Muscle layer of duodenum (tissue), 2 donors: ENCODE measurements around the gene RANBP10.
"Not testable (repeated sequence)": the region's sequence is repeated elsewhere in the genome, so short reads cannot be mapped to it uniquely, and the experiment has no call there.

Experiments
- H3K27ac ChIP-seq: one replicate; pipeline ENCODE4 v1.7.0; 2013; ENCODE audit warnings: mild to moderate bottlenecking, low read length
- H3K27me3 ChIP-seq: one replicate; pipeline ENCODE4 v1.7.0; 2013; ENCODE audit warnings: low read depth, mild to moderate bottlenecking, control low read depth, low read length
- H3K36me3 ChIP-seq, 2 donors: one replicate each; pipeline ENCODE4 v1.7.0; 2013; ENCODE audit warnings: low read length in 2 of 2, control low read depth in 1 of 2, mild to moderate bottlenecking in 1 of 2; ENCODE audit not compliant: insufficient read depth in 2 of 2, control insufficient read depth in 1 of 2
- H3K4me1 ChIP-seq, 2 donors: one replicate each; pipeline ENCODE4 v1.7.0; 2013; ENCODE audit warnings: low read length in 2 of 2, mild to moderate bottlenecking in 2 of 2, control low read depth in 1 of 2, moderate library complexity in 1 of 2; ENCODE audit not compliant: insufficient read depth in 2 of 2, control insufficient read depth in 1 of 2
- H3K4me3 ChIP-seq, 2 donors: one replicate each; pipeline ENCODE4 v1.7.0; 2013; ENCODE audit warnings: low read length in 2 of 2, low read depth in 1 of 2, mild to moderate bottlenecking in 1 of 2
- H3K9me3 ChIP-seq, 2 donors: one replicate each; pipeline ENCODE4 v1.7.0; 2013; ENCODE audit warnings: low read length in 2 of 2, control low read depth in 1 of 2, mild to moderate bottlenecking in 1 of 2; ENCODE audit not compliant: control insufficient read depth in 1 of 2
- donor health status: healthy.

The RANBP10 gene

GRCh38 chr16:67704110-67704509, 102.2 kb downstream of the RANBP10 start:
- H3K9me3 ChIP-seq, result no peaks in the 10 kb centered on the region
- H3K27ac ChIP-seq, result no peak overlapping the region
- H3K4me3 ChIP-seq, result no peak overlapping the region
- no peaks in the 10 kb centered on the region for H3K27me3 ChIP-seq
- no peaks in the 10 kb centered on the region for H3K4me1 ChIP-seq
- H3K36me3 ChIP-seq, result no peaks in the 10 kb centered on the region

GRCh38 chr16:67703626-67704025, 102.7 kb downstream of the RANBP10 start:
- Histone ChIP-seq H3K36me3 (no peaks in the 10 kb centered on the region), H3K27me3 (no peaks in the 10 kb centered on the region), H3K9me3 (no peaks in the 10 kb centered on the region), H3K4me3 (no peak overlapping the region), H3K27ac (no peak overlapping the region), H3K4me1 (no peaks in the 10 kb centered on the region)

DNA sequence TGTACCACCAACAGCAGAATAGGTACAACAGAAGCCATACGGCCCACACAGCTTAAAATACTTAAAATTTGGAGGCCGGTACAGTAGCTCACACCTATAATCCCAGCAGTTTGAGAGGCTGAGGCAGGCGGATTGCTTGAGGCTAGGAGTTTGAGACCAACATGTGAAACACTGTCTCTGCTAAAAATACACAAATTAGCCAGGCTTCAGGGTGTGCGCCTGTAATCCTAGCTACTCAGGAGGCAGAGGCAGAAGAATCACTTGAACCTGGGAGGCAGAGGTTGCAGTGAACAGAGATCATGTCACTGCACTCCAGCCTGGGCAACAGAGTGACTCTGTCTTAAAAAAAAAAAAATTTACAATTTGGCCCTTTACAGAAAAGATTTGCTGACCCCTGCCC, 104.2 kb downstream of the RANBP10 start:
- Histone ChIP-seq H3K27me3 (no peaks in the 10 kb centered on the region), H3K36me3 (no peaks in the 10 kb centered on the region), H3K4me3 (no peak overlapping the region), H3K4me1 (no peaks in the 10 kb centered on the region), H3K9me3 (no peaks in the 10 kb centered on the region), H3K27ac (no peak overlapping the region)

DNA sequence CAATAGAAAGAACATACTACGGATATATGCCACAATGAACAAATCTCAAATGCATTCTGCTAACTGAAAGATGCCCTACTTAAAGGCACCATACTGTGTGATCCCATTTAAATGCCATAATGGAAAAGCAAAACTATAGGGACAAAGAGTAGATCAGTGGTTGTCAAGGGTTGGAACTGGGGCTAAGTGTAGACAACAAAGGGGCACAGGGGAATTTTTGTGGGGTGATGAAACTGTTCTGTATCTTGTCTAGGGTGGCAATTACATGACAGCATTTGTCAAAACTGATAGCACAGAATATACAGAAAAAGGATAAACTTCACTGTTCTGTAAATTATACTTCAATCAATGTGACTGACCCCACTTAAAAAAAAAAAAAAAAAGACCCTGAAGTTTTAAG, 104.9 kb downstream of the RANBP10 start:
- Histone ChIP-seq H3K9me3 (no peaks in the 10 kb centered on the region), H3K4me1 (no peaks in the 10 kb centered on the region)

DNA sequence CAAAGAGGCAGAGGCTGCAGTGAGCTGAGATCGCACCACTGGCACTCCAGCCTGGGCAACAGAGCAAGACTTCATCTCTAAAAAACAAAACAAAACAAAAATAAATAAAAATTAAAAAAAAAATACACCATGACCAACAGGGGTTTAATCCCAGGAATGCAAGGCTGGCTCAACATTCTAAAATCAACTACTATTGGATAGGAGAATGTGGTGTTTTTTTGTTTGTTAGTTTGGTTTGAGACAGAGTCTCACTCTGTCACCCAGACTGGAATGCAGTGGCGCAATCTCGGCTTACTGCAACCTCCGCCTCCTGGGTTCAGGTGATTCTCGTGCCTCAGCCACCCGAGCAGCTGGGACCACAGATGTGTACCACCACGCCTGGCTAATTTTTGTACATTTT, 107.1 kb downstream of the RANBP10 start:
- no peaks in the 10 kb centered on the region for H3K36me3 ChIP-seq
- no peaks in the 10 kb centered on the region for H3K9me3 ChIP-seq
- H3K4me3 ChIP-seq, result no peak overlapping the region
- H3K4me1 ChIP-seq, result no peaks in the 10 kb centered on the region
- no peaks in the 10 kb centered on the region for H3K27me3 ChIP-seq
- H3K27ac ChIP-seq, result no peak overlapping the region

More for the DNA sequence above, 104.9 kb downstream of the RANBP10 start:
- Histone ChIP-seq H3K4me3 (no peak overlapping the region), H3K27me3 (no peaks in the 10 kb centered on the region), H3K27ac (no peak overlapping the region), H3K36me3 (no peaks in the 10 kb centered on the region)

DNA sequence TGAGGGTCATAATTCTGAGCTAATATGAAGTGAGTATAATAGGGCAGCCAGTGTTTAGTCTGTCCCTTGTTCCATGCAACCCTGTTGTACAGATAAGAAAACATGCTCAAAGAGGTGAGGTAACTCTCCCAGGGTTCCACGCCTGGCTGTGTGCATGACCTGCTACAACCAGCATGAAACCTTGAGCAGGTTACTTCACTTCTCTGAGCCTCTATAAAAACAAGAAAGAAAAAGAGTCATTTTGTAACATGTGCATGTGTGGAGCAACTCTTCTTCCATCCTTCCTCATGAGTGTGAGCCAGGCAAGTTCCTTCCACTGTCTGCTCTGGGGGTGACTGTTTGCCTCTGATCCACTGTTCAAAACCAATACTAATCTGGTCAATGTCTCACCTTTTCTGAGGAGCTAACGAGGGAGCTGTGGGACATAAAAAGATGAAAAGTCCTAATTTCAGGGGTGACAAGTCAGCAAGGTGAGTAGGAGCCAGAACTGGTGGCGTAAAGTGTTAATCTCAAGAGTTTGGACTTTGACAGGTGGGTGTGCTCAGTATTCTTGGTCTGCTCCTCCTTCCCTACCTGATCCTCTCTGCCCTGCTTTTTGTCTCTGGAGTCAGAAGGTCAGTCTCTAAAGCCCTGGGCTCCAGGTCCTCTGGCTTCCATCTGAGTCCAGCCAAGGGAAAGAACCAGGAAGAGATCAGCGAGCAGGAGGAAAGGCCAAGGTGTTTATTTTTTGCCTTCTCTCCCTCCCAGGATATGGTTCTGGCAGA, 108.8 kb downstream of the RANBP10 start:
- Histone ChIP-seq H3K9me3 (no peaks in the 10 kb centered on the region), H3K4me1 (no peaks in the 10 kb centered on the region), H3K27me3 (no peaks in the 10 kb centered on the region), H3K4me3 (no peak overlapping the region), H3K36me3 (no peaks in the 10 kb centered on the region), H3K27ac (no peak overlapping the region)

DNA sequence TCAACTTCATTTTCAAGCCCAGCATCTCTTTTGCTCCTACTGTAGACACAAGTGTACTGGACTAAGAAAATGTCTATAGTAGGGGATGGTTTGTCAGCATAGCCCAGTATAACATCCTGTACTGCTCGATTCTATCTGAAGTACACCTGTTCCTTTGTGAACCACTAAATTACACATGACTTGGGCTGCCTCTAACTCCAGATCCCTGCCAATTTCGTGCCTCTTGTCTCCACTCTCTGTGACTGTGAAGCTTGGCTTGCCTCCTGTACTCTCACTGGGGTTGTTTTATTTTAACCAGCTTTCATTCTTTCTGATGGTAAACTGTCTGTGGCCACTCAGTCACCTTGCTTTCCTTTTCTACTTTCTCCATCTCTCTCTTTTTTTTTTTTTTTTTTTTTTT, 111.7 kb downstream of the RANBP10 start:
- Histone ChIP-seq H3K9me3 (no peaks in the 10 kb centered on the region), H3K4me3 (no peak overlapping the region), H3K27ac (no peak overlapping the region), H3K4me1 (no peaks in the 10 kb centered on the region), H3K27me3 (no peaks in the 10 kb centered on the region), H3K36me3 (no peaks in the 10 kb centered on the region)

DNA sequence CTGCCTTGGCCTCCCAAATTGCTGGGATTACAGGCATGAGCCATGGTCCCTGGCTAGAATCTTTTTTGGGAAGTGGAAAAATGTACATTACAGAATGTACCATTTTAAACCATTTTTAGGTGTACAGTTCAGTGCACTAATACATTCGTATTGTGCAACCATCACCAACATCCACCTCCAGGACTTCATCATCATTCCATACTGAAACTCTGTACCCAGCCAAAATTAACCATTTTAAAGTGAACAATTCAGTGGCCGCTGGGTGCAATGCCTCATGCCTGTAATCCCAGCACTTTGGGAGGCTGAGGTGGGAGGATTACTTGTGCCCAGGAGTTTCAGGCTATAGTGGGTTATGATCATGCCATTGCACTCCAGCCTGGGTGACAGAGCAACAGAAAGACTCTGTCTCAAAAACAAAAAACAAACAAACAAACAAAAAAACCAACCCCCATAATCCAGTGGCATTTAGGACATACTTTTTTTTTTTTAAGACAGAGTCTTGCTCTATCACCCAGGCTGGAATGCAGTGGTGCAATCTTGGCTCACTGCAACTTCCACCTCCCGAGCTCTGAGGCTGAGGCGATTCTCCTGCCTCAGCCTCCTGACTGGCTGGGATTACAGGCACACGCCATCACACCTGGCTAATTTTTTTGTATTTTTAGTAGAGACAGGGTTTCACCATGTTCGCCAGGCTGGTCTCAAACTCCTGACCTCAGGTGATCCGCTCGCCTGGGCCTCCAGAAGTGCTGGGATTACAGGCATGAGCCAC, 112.7 kb downstream of the RANBP10 start:
- not testable (repeated sequence) for H3K4me1 ChIP-seq, H3K4me3 ChIP-seq, H3K9me3 ChIP-seq, H3K27ac ChIP-seq, H3K36me3 ChIP-seq, H3K27me3 ChIP-seq

GRCh38 chr16:67685388-67686112, 120.8 kb downstream of the RANBP10 start:
- Histone ChIP-seq H3K27ac (peak overlapping the region; percentile 16), H3K9me3 (no peaks in the 10 kb centered on the region), H3K27me3 (no peaks in the 10 kb centered on the region), H3K4me3 (no peak overlapping the region), H3K36me3 (peaks cover 13 to 15% of the 10 kb centered on the region in 2 donors), H3K4me1 (no peaks in the 10 kb centered on the region)

- Histone ChIP-seq H3K27me3 (no peaks in the 10 kb centered on the region), H3K4me3 (no peak overlapping the region), H3K27ac (no peak overlapping the region), H3K4me1 (no peaks in the 10 kb centered on the region), H3K9me3 (no peaks in the 10 kb centered on the region), H3K36me3 (peaks cover 13 to 15% of the 10 kb centered on the region in 2 donors)
These were observed 122.6 kb downstream of the RANBP10 start for GRCh38 chr16:67683767-67684166.
